Mesenteric fat pad (tissue), 1 donor: ENCODE results near the gene FSIP1. TPM values are rescaled to one million over a fixed set of nuclear protein-coding genes. Genes with fewer than 3 reads are reported as not detected.
A peak's percentile ranks its signal among the peaks of the same experiment; 100 is the strongest.
"Not testable (repeated sequence)": the region's sequence is repeated elsewhere in the genome, so short reads cannot be mapped to it uniquely, and the experiment has no call there.

Experiments used
- DNase-seq: peaks from one replicate; pipeline ENCODE4 v3.0.0-alpha.2; 2020; ENCODE audit warnings: low spot score
- long read RNA-seq: library from polyadenylated mRNA; unstranded; transcript quantifications from one replicate; pipeline ENCODE4 v2.0.0, GENCODE V29; 2020
- total RNA-seq: library from RNA; stranded (reverse); fragmentation: NEBNext Ultra II Directional; extraction: Animal tissue kit (Norgen Biotek cat#: 25700); gene quantifications from one replicate; pipeline ENCODE4 v1.2.1, GENCODE V29; 2021
- donor health status: DM: yes; HTN: yes; CAD: no.

Gene FSIP1
- total RNA-seq, result not detected
- long read RNA-seq, partial matches to known transcripts, result 0 of 19 reads
- long read RNA-seq, other reads (novel, unspliced or antisense), result 19 of 19 reads

- peak; percentile 99 for DNase-seq
Measured at GRCh38 chr15:39782441-39783138, at the start of gene FSIP1. Gene FSIP1, minus strand, starts transcription at chr15:39782841. Its CDS starts 6,317 bp downstream, at chr15:39776524.

- DNase-seq, result no peak
Measured at GRCh38 chr15:39830166-39830565, 47.5 kb upstream of the FSIP1 start.

GRCh38 chr15:39828374-39828931, 45.8 kb upstream of the FSIP1 start:
- no peak for DNase-seq

- no peak for DNase-seq
Measured at GRCh38 chr15:39826975-39827374, 44.3 kb upstream of the FSIP1 start.

- no peak for DNase-seq
Measured at GRCh38 chr15:39823634-39824033, 41.0 kb upstream of the FSIP1 start.

- DNase-seq, result no peak
Measured at GRCh38 chr15:39820050-39820602, 37.5 kb upstream of the FSIP1 start.

GRCh38 chr15:39819533-39819932, 36.9 kb upstream of the FSIP1 start:
- no peak for DNase-seq

- no peak for DNase-seq
Measured at GRCh38 chr15:39817892-39818291, 35.3 kb upstream of the FSIP1 start.

GRCh38 chr15:39814489-39814888, 31.8 kb upstream of the FSIP1 start:
- DNase-seq, result no peak

- not testable (repeated sequence) for DNase-seq
Measured at GRCh38 chr15:39812651-39813050, 30.0 kb upstream of the FSIP1 start.

- no peak for DNase-seq
Measured at GRCh38 chr15:39808909-39809308, 26.3 kb upstream of the FSIP1 start.

GRCh38 chr15:39807791-39808190, 25.1 kb upstream of the FSIP1 start:
- no peak for DNase-seq

GRCh38 chr15:39804026-39804425, 21.4 kb upstream of the FSIP1 start:
- no peak for DNase-seq

- no peak for DNase-seq
Measured at GRCh38 chr15:39803016-39803415, 20.4 kb upstream of the FSIP1 start.

- no peak for DNase-seq
Measured at GRCh38 chr15:39801641-39802309, 19.1 kb upstream of the FSIP1 start.

- no peak for DNase-seq
Measured at GRCh38 chr15:39799552-39800011, 16.9 kb upstream of the FSIP1 start.

GRCh38 chr15:39798382-39798781, 15.7 kb upstream of the FSIP1 start:
- DNase-seq, result no peak

GRCh38 chr15:39797407-39797806, 14.8 kb upstream of the FSIP1 start:
- DNase-seq, result no peak

GRCh38 chr15:39796601-39797000, 14.0 kb upstream of the FSIP1 start:
- no peak for DNase-seq

GRCh38 chr15:39795486-39795885, 12.8 kb upstream of the FSIP1 start:
- no peak for DNase-seq

- no peak for DNase-seq
Measured at GRCh38 chr15:39794954-39795353, 12.3 kb upstream of the FSIP1 start.

GRCh38 chr15:39793923-39794322, 11.3 kb upstream of the FSIP1 start:
- DNase-seq, result no peak
